Measurements from ENCODE around the gene ABCC5.
"Not testable (repeated sequence)": the region's sequence is repeated elsewhere in the genome, so short reads cannot be mapped to it uniquely, and the experiment has no call there.

The ABCC5 gene

DNA sequence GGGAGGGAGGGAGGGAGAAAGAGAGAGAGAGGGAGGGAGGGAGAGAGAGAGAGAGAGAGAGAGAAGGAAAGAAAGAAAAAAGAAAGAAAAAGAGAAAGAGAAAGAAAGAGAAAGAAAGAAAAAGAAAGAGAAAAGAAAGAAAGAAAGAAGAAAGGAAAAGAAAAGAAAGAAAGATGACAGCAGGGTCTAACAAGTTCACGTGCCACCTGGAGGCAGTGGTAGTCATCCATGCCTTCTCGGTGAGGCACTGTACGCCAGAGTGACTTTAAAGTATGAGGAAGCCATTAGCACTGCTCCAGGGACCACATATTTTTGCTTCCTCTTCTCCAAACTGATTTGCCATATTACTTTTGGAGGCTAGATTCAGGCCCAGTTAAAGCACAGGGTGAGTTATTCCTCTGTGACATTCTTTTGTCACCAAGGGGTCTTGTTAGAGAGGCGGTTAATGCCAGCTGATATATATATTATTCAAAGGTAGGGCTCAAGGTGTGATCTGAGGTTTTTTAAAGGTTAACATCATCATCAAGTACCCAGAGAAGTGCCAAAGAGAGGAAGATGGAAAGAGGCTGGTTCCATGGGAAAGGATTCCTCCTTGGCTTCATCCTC lies 13.6 kb upstream of the ABCC5 start, which contains the start of gene HTR3D:
Gene HTR3D (plus strand): TSS at position 556 of the 606 bp plus-strand sequence. CDS start 0 bp downstream, at position 556.
- DNase-seq (ENCODE audit: low read depth) = no peak
- TF ChIP-seq CTCF (conservative IDR thresholded peaks at IDR 0.05; ENCODE audit: low read depth, low read length) = no peak
- H3K4me3 ChIP-seq (ENCODE audit: low read depth, low read length) = no peak within 1 kb of the TSS

- no peak for DNase-seq (ENCODE audit: low read depth)
- H3K4me3 ChIP-seq (ENCODE audit: low read depth, low read length) = no peak overlapping the region
- TF ChIP-seq CTCF (conservative IDR thresholded peaks at IDR 0.05; ENCODE audit: low read depth, low read length) = no peak
Observed at GRCh38 chr3:184030536-184030935, 12.9 kb upstream of the ABCC5 start.

DNA sequence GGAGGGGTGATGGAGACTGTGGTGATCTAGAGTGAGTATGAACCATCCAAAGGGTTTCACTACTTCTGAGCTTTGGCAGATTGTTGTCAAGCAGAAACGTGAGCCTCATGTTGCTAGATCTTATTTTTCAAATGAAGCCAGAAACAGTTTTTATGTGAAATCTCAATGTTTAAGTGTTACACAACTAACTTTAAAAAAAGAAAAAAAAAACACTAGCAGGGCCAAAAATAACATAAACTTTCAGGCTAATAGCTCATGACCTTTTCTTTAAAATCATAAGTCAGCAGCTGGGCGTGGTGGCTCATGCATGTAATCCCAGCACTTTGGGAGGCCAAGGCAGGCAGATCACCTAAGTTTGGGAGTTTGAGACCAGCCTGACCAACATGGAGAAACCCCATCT lies 11.8 kb upstream of the ABCC5 start:
- no peak overlapping the region for H3K4me3 ChIP-seq (ENCODE audit: low read depth, low read length)
- TF ChIP-seq CTCF (conservative IDR thresholded peaks at IDR 0.05; ENCODE audit: low read depth, low read length) = no peak
- DNase-seq (ENCODE audit: low read depth) = peak; percentile 36

DNA sequence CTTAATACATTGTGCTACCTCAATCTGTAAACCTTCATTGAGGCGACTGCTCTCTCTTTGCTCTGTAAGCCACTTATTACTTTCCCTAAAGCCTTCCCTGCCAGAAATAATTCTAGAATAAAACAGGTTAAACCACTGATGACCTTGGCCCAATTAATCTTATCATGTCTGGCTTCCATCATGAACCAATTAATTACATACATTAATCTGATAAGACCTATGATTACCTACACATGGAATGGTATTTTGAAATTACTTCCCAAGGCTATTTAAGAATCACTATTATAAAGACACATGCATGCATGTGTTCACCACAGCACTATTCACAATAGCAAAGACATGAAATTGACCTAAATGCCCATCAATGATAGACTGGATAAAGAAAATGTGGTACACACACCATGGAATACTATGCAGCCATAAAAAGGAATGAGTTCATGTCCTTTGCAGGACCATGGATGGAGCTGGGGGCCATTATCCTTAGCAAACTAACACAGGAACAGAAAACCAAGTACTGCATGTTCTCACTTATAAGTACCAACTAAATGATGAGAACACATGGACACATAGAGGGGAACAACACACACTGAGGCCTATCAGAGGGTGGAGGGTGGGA lies 10.7 kb upstream of the ABCC5 start:
- not testable (repeated sequence) for DNase-seq (ENCODE audit: low read depth); H3K4me3 ChIP-seq (ENCODE audit: low read depth, low read length)

DNA sequence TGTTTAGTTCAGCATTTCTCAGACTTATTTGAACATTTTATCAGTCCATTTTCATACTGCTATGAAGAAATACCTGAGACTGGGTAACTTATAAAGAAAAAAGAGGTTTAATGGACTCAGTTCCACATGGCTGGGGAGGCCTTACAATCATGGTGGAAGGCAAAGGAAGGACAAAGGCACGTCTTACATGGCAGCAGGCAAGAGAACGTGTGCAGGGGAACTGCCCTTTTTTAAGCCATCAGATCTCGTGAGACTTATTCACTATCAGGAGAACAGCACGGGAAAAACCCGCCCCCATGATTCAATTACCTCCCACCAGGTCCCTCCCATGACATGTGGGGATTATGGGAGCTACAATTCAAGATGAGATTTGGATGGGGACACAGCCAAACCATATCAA lies 7.6 kb upstream of the ABCC5 start:
- H3K4me3 ChIP-seq (ENCODE audit: low read depth, low read length); DNase-seq (ENCODE audit: low read depth): not testable (repeated sequence)

DNA sequence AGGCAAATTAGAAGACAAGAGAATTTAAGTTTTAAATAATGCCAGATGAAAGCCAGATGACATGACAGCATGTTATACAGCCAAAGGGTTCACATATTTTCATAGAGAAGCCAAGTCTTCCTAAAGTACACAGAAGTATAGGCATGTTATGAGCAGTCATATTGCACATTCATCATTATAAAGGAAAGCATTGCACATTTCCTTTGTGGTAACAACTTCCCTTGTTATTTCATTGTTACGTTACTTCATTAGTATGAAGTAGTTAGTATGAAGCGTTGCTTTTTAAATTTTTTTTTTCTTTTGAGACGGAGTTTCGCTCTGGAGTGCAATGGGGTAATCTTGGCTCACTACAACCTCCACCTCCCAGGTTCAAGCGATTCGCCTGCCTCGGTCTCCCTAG lies 4.6 kb upstream of the ABCC5 start:
- TF ChIP-seq CTCF (conservative IDR thresholded peaks at IDR 0.05; ENCODE audit: low read depth, low read length) = no peak
- DNase-seq (ENCODE audit: low read depth) = no peak
- H3K4me3 ChIP-seq (ENCODE audit: low read depth, low read length) = no peak overlapping the region

DNA sequence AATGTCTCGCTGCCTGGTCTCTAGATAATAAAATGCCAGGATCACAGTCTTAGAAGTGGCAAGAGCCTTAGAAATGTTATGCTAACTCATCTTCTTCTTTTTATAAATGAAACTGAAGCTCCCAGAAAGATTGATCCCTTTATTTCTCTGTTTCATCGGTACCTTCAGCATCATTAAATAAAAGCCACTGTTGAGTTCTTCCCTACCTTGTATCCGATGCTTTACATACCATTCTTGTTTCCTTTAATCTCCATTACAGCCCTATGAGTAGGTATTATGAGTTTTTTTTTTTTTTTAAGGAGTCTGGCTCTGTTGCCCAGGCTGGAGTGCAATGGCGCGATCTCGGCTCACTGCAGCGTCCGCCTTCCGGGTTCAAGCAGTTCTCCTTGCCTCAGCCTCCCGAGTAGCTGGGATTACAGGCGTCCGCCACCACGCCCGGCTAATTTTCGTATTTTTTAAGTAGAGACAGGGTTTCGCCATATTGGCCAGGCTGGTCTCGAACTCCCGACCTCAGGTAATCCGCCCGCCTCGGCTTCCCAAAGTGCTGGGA lies 815 bp upstream of the ABCC5 start:
- no peak for TF ChIP-seq CTCF (conservative IDR thresholded peaks at IDR 0.05; ENCODE audit: low read depth, low read length)
- peak overlapping the region; percentile 100 for H3K4me3 ChIP-seq (ENCODE audit: low read depth, low read length)
- DNase-seq (ENCODE audit: low read depth) = no peak
